Activated naive CD4-positive, alpha-beta T cell treated with anti-CD3 and anti-CD28 coated beads for 36 hours (primary cell): ENCODE measurements around the gene SAE1. TPM values are rescaled to one million over a fixed set of nuclear protein-coding genes. Genes with fewer than 3 reads are reported as not detected.
"Not testable (repeated sequence)": the region's sequence is repeated elsewhere in the genome, so short reads cannot be mapped to it uniquely, and the experiment has no call there.

Source experiments
- CTCF ChIA-PET: fragments of 350-600 bp; sonication (Branson Sonifier 250); formaldehyde crosslinking; loops from one replicate; lab custom pipeline; 2021; ENCODE audit warnings: antibody characterized with exemption; lab: Charles Lee
- DNase-seq: peaks from one replicate; pipeline ENCODE4 v3.0.0-alpha.2; 2020
- H3K27ac Mint-ChIP-seq: one replicate; pipeline ENCODE4 v1.8.0; 2021; ENCODE audit warnings: mild to moderate bottlenecking, mixed read lengths
- H3K27me3 Mint-ChIP-seq: one replicate; pipeline ENCODE4 v1.8.0; 2021; ENCODE audit warnings: low read depth, mixed read lengths
- H3K36me3 Mint-ChIP-seq: one replicate; pipeline ENCODE4 v1.8.0; 2021; ENCODE audit warnings: low read depth, mixed read lengths
- H3K4me1 Mint-ChIP-seq: one replicate; pipeline ENCODE4 v1.8.0; 2021; ENCODE audit warnings: low read depth, mixed read lengths
- H3K4me3 Mint-ChIP-seq: one replicate; pipeline ENCODE4 v1.8.0; 2021; ENCODE audit warnings: mild to moderate bottlenecking, moderate library complexity, mixed read lengths
- H3K9me3 Mint-ChIP-seq: one replicate; pipeline ENCODE4 v1.8.0; 2021; ENCODE audit warnings: mixed read lengths
- intact Hi-C: fragments of 100-400 bp; cut with micrococcal nuclease; formaldehyde crosslinking; loops from one replicate; pipeline ENCODE4 v1.15.1; 2023
- total RNA-seq, 2 experiments: library from RNA; stranded (reverse); gene quantifications; one replicate each; pipeline ENCODE4 v1.2.3, GENCODE V29; 2021

The SAE1 gene
- total RNA-seq, 2 experiments from 2014 or later = 160 to 161 TPM

DNA sequence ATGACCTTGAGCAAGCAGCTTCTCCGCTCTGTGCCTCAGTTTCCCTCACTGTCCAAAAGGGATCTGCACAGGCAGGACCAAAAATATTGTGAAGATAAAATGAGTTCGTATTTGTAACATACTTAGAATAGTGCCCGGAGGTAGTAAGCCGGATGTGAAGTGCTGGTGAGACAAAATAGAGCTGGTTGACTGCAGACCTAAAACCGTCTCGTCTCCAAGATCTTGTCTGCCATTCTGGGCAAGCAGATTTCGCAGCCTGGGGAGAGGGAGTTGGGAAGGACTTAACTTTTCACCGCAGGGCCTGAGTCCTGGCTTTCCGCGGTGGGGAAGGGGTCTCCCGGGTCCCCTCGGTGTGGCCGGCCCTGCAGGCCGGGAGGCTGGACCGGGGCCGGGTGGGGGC, 108.5 kb downstream of the SAE1 start:
- Mint-ChIP-seq H3K9me3 (no peaks in the 10 kb centered on the region), H3K36me3 (peaks cover 4% of the 10 kb centered on the region), H3K4me1 (peaks cover 25% of the 10 kb centered on the region), H3K27ac (no peak overlapping the region), H3K27me3 (no peaks in the 10 kb centered on the region), H3K4me3 (peak overlapping the region; percentile 33)
- CTCF ChIA-PET = interaction anchor here (0.6 to 1.0 kb wide), 3 partner anchors 27 to 110 kb away, joined by 3 to 4 read pairs (median 4); partner anchors contain the start of gene DHX34
- no peak for DNase-seq
- intact Hi-C loops = no loop called here

DNA sequence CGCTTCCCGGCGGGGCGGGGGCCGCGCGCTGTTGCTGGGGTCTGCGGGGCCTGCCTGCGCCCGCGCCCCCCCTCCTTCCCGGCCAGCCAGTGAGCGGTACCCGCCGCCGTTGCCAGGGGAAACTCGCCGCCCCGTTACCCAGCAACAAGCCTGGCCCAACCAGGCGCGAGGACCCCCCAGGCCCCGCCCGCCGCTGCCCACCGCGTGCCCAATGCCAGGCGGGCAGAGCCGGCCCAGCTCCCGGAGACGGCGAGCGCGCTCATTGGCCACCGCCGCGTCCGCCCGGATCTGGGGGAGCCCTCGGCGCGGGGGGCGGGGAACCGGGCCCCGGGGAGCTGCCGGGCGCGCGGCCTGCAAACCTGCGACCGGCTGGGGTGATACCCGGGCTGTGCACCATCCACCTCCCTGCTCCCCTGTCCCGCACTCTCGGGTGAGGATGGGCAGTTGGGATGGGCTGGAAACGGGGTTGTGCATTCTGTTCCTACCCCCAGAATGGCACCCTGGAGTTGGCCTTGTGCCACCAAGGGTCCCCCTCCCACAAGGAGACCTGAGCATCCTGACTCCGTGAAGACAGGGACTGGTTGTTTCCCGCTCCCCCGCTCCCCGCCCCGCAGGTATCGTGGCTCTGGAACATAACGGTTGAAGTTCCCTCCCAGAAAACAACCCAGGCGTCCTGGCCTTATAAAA, 109.1 kb downstream of the SAE1 start:
- CTCF ChIA-PET = interaction anchor here (0.6 to 1.7 kb wide), 3 partner anchors 28 to 90 kb away, joined by 3 to 6 read pairs (median 4); no protein-coding TSS in a partner anchor
- Mint-ChIP-seq H3K4me3 (peak overlapping the region; percentile 26), H3K4me1 (peaks cover 29% of the 10 kb centered on the region), H3K36me3 (peaks cover 4% of the 10 kb centered on the region), H3K9me3 (no peaks in the 10 kb centered on the region), H3K27me3 (no peaks in the 10 kb centered on the region), H3K27ac (no peak overlapping the region)
- DNase-seq = peak; percentile 59
- intact Hi-C loops = no loop called here

DNA sequence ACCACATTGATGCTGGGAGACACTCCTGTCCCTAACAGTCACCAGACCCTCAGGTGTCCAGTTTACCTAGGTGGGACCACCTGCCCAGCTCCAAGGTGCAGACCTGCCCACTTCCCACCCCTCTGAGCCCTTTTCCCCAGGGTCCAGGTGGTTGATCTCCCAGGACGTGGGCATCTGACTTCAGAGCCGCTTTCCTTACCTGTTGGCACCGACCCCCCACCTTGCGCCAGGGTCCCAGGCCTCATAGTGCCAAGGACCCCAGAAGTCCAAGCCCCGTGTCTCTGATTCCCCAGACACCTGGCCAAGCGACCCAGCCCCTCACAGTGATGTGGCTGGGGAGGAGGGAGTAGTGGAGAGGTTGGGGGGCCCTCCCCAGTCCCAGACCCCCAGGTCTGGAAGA, 109.9 kb downstream of the SAE1 start:
- intact Hi-C loops = no loop called here
- no peak for DNase-seq
- Mint-ChIP-seq H3K9me3 (no peaks in the 10 kb centered on the region), H3K4me3 (no peak overlapping the region), H3K27me3 (no peaks in the 10 kb centered on the region), H3K36me3 (peaks cover 4% of the 10 kb centered on the region), H3K27ac (no peak overlapping the region), H3K4me1 (peaks cover 34% of the 10 kb centered on the region)
- CTCF ChIA-PET = interaction anchor here (1.7 kb wide), 1 partner anchor 30 kb away, joined by 6 read pairs; no protein-coding TSS in a partner anchor

DNA sequence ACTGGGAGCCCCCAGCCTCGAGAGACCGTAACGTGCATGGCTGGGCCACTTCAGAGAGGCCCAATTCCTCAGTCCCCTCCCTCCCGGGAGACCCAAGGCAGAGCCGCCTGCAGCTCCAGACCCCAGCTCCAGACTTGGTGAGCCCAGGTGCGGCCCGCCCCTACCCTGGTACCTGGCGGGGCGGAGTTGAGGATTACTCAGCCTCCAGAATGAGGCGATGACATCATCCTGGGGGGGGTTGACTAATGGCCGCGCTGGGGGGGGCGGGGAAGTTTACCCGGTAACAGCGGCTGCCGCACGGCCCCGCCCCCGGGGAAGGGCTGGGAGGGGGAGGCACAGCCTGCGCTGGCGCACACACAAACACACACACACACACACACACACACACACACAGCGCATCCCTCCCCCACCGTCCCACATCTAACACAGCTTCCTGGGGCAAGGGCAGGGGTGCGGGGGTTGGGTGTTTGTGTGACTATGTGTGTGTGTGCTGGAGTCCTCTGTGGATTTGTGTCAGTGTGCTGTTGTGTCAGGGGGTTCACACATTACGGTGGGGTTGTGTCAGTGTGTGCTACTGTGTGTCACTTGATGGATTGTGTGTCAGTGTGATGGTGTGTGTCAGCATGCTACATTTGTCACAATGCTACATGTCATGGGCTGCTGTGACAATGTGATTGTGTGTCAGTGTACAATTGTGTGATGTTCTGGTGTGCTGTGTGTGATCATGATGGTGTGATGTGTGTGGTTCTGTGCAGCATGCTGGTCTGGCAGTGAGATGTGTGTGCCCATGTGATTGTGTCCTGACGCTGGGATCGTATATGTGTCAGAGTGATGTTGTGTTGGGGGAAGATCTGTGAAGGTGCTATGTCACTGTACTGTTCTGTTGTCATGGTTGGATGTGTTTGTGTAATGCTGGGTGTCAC, 110.6 kb downstream of the SAE1 start:
- no peaks in the 10 kb centered on the region for H3K27me3 Mint-ChIP-seq
- H3K4me3 Mint-ChIP-seq = no peak overlapping the region
- no peaks in the 10 kb centered on the region for H3K9me3 Mint-ChIP-seq
- peak; percentile 95 for DNase-seq
- H3K27ac Mint-ChIP-seq = no peak overlapping the region
- H3K4me1 Mint-ChIP-seq = peaks cover 34% of the 10 kb centered on the region
- peaks cover 4% of the 10 kb centered on the region for H3K36me3 Mint-ChIP-seq
- CTCF ChIA-PET = interaction anchor here (0.6 to 1.7 kb wide), 2 partner anchors 31 to 55 kb away, joined by 3 to 6 read pairs; no protein-coding TSS in a partner anchor
- intact Hi-C loops = loop anchor here (1.0 kb wide), 1 partner anchor 9 kb away; no protein-coding TSS in a partner anchor

DNA sequence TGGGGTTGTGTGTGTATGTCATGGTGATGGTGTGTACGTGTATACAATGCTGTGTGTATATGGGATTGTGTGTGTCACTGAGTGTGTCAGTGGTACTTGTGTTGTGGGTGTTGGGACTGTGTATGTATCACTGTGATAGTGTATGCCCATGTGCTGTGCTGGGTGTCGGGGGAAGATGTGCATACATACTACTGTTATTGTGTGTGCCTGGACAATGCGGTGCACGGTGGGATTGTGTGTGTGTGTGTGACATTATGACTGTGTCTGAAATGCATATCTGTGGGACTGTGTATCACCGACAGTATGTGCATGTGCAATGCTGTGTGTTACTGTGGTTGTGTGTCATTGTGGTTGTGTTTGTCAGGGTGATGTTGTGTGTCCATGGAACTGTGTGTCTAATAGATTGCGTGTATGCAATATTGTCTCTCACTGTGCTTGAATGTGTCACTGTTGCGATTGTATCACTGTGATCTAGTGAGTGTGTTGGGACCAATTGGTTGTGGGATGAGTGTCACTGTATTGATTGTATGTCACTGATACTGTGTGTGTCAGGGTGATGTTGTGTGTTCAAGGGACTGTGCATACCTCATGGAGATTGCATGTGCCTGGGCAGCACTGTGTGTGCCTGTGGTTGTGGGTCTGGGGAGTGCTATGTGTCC, 111.4 kb downstream of the SAE1 start:
- intact Hi-C loops = loop anchor here (1.0 kb wide), 1 partner anchor 10 kb away; no protein-coding TSS in a partner anchor
- no peak overlapping the region for H3K27ac Mint-ChIP-seq
- no peaks in the 10 kb centered on the region for H3K9me3 Mint-ChIP-seq
- peaks cover 4% of the 10 kb centered on the region for H3K36me3 Mint-ChIP-seq
- H3K4me3 Mint-ChIP-seq = no peak overlapping the region
- CTCF ChIA-PET = interaction anchor here (0.6 kb wide), 1 partner anchor 55 kb away, joined by 3 read pairs; no protein-coding TSS in a partner anchor
- no peaks in the 10 kb centered on the region for H3K27me3 Mint-ChIP-seq
- H3K4me1 Mint-ChIP-seq = peaks cover 34% of the 10 kb centered on the region
- DNase-seq = no peak

DNA sequence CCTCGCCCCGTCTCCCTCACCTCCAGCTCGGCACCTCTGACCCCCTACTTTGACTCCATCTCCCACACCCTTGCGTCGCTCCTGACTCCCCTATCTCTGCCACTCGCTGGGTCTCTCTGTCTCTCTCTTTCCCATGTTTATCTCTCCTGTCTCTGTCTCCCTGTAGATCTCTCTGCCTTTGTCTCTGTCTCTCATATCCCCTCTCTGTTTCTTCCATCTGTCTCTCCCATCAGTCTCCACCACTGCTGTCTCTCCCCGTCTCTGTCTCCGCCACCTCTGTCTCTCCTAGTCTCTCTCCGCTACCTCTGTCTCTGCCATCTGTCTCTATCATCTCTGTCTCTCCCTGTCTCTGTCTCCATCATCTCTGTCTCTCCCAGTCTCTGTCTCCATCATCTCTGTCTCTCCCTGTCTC, 112.7 kb downstream of the SAE1 start:
- Mint-ChIP-seq H3K36me3 (peaks cover 4% of the 10 kb centered on the region), H3K4me3 (peak overlapping the region; percentile 97)

DNA sequence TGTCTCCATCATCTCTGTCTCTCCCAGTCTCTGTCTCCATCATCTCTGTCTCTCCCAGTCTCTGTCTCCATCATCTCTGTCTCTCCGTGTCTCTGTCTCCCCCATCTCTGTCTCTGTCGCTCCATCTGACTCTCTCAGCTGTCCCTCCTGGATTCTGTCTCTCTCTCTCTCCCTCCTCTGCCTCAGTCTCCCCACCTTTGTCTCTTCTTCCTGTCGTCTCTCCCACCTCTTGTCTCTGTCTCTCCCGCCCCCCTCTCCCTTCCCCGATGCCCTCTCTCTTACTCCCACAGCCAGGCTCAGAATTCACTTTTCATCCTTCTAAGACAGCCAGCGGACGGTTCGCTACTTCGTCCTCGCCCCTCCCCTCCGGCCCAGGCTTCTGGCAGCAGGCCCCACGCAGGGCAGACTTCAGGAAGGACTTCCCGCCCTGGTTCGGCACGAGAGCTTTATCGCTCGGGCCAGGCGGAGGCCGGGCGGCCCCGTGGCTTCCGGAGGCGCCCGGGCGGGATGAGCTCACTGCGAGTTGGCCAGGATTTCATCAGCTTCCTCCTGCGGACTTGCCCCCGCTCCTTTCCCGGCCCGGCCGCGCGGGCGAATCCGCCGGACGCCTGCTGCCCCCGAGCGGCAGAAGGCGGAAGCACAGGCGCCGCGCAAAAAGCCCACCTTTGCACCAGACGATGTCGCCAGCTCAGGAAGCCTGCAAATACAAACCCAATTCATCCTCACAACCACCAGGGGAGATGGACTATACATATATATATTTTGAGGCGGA, 113.3 kb downstream of the SAE1 start:
- peak; percentile 95 for DNase-seq
- CTCF ChIA-PET = interaction anchor here (0.6 to 6.2 kb wide), 37 partner anchors 8 to 231 kb away, joined by 3 to 189 read pairs (median 6); partner anchors contain the start of genes CCDC9, DHX34, INAFM1 and SAE1
- H3K27me3 Mint-ChIP-seq = no peaks in the 10 kb centered on the region
- peak overlapping the region; percentile 97 for H3K27ac Mint-ChIP-seq
- intact Hi-C loops = loop anchor here (1.0 kb wide), 11 partner anchors 12 to 209 kb away; partner anchors contain the start of genes CCDC9, INAFM1, SAE1 and ZC3H4
- peaks cover 4% of the 10 kb centered on the region for H3K36me3 Mint-ChIP-seq
- H3K9me3 Mint-ChIP-seq = no peaks in the 10 kb centered on the region
- peaks cover 34% of the 10 kb centered on the region for H3K4me1 Mint-ChIP-seq
- H3K4me3 Mint-ChIP-seq = peak overlapping the region; percentile 97

More for the DNA sequence above, 112.7 kb downstream of the SAE1 start:
- Mint-ChIP-seq H3K27ac (peak overlapping the region; percentile 97), H3K27me3 (no peaks in the 10 kb centered on the region), H3K9me3 (no peaks in the 10 kb centered on the region), H3K4me1 (peaks cover 37% of the 10 kb centered on the region)
- intact Hi-C loops = no loop called here
- CTCF ChIA-PET = interaction anchor here (1.0 to 6.2 kb wide), 10 partner anchors 17 to 230 kb away, joined by 3 to 189 read pairs (median 30); partner anchors contain the start of genes SAE1 and ZC3H4
- no peak for DNase-seq

DNA sequence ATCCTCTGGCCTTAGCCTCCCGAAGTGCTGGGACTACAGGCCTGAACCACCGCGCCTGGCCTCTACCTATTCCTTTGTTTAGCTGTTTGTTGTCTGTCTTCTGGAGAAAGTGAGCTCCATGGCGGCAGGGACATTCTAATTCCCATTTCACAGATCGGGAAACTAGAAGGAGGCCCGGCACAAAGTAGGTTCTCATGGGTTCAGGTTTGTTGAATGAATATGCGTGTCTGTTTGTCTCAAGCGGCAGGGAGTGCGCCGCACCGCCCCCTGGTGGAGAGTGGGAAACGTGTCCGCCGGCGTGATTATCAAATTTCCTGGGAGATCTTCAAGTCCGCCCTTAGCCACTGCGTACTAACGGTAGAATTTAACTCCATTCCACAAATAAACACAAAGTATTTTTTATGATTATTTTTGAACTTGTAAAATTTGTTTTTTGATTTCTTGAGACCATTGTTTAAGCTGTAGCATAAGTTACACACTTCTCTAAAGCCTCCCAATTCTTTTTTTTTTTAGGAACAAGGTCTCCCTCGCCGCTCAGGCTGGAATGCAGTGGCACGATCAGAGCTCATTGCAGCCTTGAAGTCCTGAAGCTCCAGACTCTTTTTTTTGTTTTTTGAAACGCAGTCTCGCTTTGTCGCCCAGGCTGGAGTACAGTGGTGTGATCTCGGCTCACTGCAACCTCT, 116.8 kb downstream of the SAE1 start:
- Mint-ChIP-seq H3K27me3 (no peaks in the 10 kb centered on the region), H3K27ac (peak overlapping the region; percentile 19), H3K4me3 (peak overlapping the region; percentile 32), H3K4me1 (peaks cover 20% of the 10 kb centered on the region), H3K36me3 (peaks cover 4% of the 10 kb centered on the region), H3K9me3 (no peaks in the 10 kb centered on the region)
- CTCF ChIA-PET = interaction anchor here (0.8 to 6.2 kb wide), 22 partner anchors 9 to 234 kb away, joined by 3 to 189 read pairs (median 5); partner anchors contain the start of gene CCDC9
- peak; percentile 90 for DNase-seq
- intact Hi-C loops = loop anchor here (1.0 kb wide), 1 partner anchor 234 kb away; no protein-coding TSS in a partner anchor

DNA sequence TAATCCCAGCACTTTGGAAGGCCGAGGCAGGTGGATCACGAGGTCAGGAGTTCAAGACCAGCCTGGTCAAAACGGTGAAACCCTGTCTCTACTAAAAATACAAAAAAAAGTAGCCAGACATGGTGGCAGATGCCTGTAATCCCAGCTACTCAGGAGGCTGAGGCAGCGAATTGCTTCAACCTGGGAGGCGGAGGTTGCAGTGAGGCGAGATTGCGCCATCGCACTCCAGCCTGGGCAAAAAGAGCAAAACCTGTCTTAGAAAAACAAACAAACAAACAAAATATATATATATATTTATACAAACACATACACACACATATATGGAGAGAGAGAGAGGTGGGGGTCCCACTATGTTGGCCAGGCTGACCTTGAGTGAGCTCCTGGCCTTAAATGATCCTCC, 122.4 kb downstream of the SAE1 start:
- intact Hi-C loops, H3K9me3 Mint-ChIP-seq: not testable (repeated sequence)

DNA sequence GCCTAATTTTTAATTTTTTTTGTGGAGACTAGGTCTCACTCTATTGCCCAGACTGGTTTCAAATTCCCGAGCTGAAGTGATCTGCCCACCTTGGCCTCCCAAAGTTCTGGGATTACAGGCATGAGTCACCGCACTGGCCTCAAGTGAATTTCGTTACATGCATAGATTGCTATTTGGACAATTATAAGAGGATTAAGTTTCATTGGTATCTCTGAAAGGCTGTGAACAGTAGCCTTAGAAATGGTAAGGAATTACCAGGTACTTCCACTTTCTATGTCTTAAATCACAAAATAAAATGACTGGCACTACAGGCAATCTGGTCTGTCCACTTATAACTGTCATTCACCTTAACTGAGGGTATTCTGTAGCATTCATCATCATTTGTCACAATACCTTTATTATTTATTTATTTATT, 122.8 kb downstream of the SAE1 start:
- intact Hi-C loops = no loop called here
- no peaks in the 10 kb centered on the region for H3K27me3 Mint-ChIP-seq
- no peak overlapping the region for H3K27ac Mint-ChIP-seq
- no peaks in the 10 kb centered on the region for H3K9me3 Mint-ChIP-seq
- H3K4me3 Mint-ChIP-seq = no peak overlapping the region
- CTCF ChIA-PET = interaction anchor here (0.6 to 1.4 kb wide), 2 partner anchors 9 to 42 kb away, joined by 3 to 5 read pairs; no protein-coding TSS in a partner anchor
- peaks cover 16% of the 10 kb centered on the region for H3K4me1 Mint-ChIP-seq
- DNase-seq = no peak
- H3K36me3 Mint-ChIP-seq = peaks cover 13% of the 10 kb centered on the region

More for the DNA sequence above, 122.4 kb downstream of the SAE1 start:
- not testable (repeated sequence) for H3K4me3 Mint-ChIP-seq, DNase-seq, H3K27me3 Mint-ChIP-seq, H3K27ac Mint-ChIP-seq, H3K36me3 Mint-ChIP-seq
- peaks cover 12% of the 10 kb centered on the region for H3K4me1 Mint-ChIP-seq
- CTCF ChIA-PET = interaction anchor here (0.5 to 1.4 kb wide), 3 partner anchors 9 to 97 kb away, joined by 3 to 5 read pairs (median 4); no protein-coding TSS in a partner anchor
